NCI-H2196 (cell line): ENCODE measurements around the gene SAMSN1.

Source experiments
- DNase-seq: peaks from one replicate; lab custom pipeline; 2025; ENCODE audit not compliant: unreplicated experiment; lab: John Stamatoyannopoulos, UW

SAMSN1 gene

GRCh38 chr21:14448784-14449183, 97.3 kb downstream of the SAMSN1 start:
- no peak for DNase-seq

GRCh38 chr21:14438211-14438610, 107.9 kb downstream of the SAMSN1 start:
- no peak for DNase-seq

GRCh38 chr21:14435423-14435822, 110.7 kb downstream of the SAMSN1 start:
- no peak for DNase-seq
